HepG2 (cell line): Measurements from ENCODE around the gene SLC16A3. TPM values are rescaled to one million over a fixed set of nuclear protein-coding genes. Genes with fewer than 3 reads are reported as not detected.

Source experiments
- ATF5 ChIP-seq: sonication (generic); formaldehyde crosslinking; IDR thresholded peaks from 2 replicates; pipeline ENCODE4 v1.4.0; 2020; ENCODE audit warnings: mild to moderate bottlenecking, low read depth, missing genetic modification reagents
- GATAD2A ChIP-seq: IDR thresholded peaks from 2 replicates; pipeline ENCODE4 v1.6.1; 2016
- HMGA1 ChIP-seq: sonication (generic); formaldehyde crosslinking; conservative IDR thresholded peaks from 2 replicates; pipeline ENCODE4 v1.4.0; 2020; ENCODE audit warnings: missing genetic modification reagents
- KAT8 ChIP-seq: IDR thresholded peaks from 2 replicates; pipeline ENCODE4 v1.6.1; 2016; ENCODE audit warnings: missing genetic modification reagents, missing compliant biosample characterization
- ONECUT2 ChIP-seq: sonication (generic); formaldehyde crosslinking; IDR thresholded peaks from 2 replicates; pipeline ENCODE4 v1.4.0; 2020; ENCODE audit warnings: missing genetic modification reagents
- POGK ChIP-seq: sonication (generic); formaldehyde crosslinking; conservative IDR thresholded peaks from 2 replicates; pipeline ENCODE4 v1.8.0; 2022; ENCODE audit warnings: mild to moderate bottlenecking, moderate library complexity, missing genetic modification reagents
- THAP11 ChIP-seq: IDR thresholded peaks from 2 replicates; pipeline ENCODE4 v1.6.1; 2016; ENCODE audit warnings: missing biosample characterization, missing genetic modification reagents
- TOE1 ChIP-seq: sonication (generic); formaldehyde crosslinking; IDR thresholded peaks from 2 replicates; pipeline ENCODE4 v1.4.0; 2020; ENCODE audit warnings: mild to moderate bottlenecking, missing genetic modification reagents
- TSC22D2 ChIP-seq: sonication (generic); formaldehyde crosslinking; IDR thresholded peaks from 2 replicates; pipeline ENCODE4 v1.5.1; 2020; ENCODE audit warnings: missing genetic modification reagents, mild to moderate bottlenecking, borderline replicate concordance
- ZEB1 ChIP-seq: IDR thresholded peaks from 2 replicates; pipeline ENCODE4 v1.6.1; 2012; ENCODE audit warnings: mild to moderate bottlenecking, low read depth, inconsistent platforms; ENCODE audit not compliant: insufficient replicate concordance
- ZNF207 ChIP-seq: fragments of 450-650 bp; IDR thresholded peaks from 2 replicates; pipeline ENCODE4 v1.6.1; 2016; ENCODE audit warnings: antibody characterized with exemption, borderline replicate concordance
- ZNF263 ChIP-seq: sonication (generic); formaldehyde crosslinking; IDR thresholded peaks from 2 replicates; pipeline ENCODE4 v1.4.0; 2020; ENCODE audit warnings: missing genetic modification reagents
- ZNF383 ChIP-seq: sonication (generic); formaldehyde crosslinking; IDR thresholded peaks from 2 replicates; pipeline ENCODE4 v1.4.0; 2020; ENCODE audit warnings: missing genetic modification reagents, mild to moderate bottlenecking, borderline replicate concordance
- ZNF720 ChIP-seq: sonication (generic); formaldehyde crosslinking; IDR thresholded peaks from 2 replicates; pipeline ENCODE4 v1.4.0; 2020; ENCODE audit warnings: missing genetic modification reagents
- polyA plus RNA-seq, 8 experiments: library from polyadenylated mRNA; depleted of rRNA in 3 of 8; stranded (reverse) in 7 of 8; unstranded in 1 of 8; fragments of >200 nt; fragmentation: Illumina TruSeq in 4 of 8; extraction: Trizol in 4 of 8; gene quantifications; 2 replicates each; pipeline versions ENCODE4 v1.2.1 to v1.2.3, GENCODE V29; 2011 to 2016; ENCODE audit warnings: low read depth in 4 of 8, missing spikeins in 1 of 8, mixed read lengths in 1 of 8; ENCODE audit not compliant: insufficient read depth in 1 of 8
- total RNA-seq, 5 experiments: library from RNA; depleted of rRNA; stranded (reverse); fragments of >200 nt; fragmentation: Illumina TruSeq; extraction: Trizol; gene quantifications; 2 replicates each; pipeline ENCODE4 v1.2.3, GENCODE V29; 2016; ENCODE audit warnings: low read depth in 1 of 5
- TF ChIP-seq, protein P1 (sequence below): IDR thresholded peaks from 2 replicates; pipeline ENCODE4 v1.6.1; 2016; ENCODE audit warnings: low read depth, control low read depth
- TF ChIP-seq, protein P2 (sequence below): sonication (generic); formaldehyde crosslinking; IDR thresholded peaks from 2 replicates; pipeline ENCODE4 v1.8.0; 2022; ENCODE audit warnings: missing genetic modification reagents, low read depth, mild to moderate bottlenecking, borderline replicate concordance
- TF ChIP-seq, protein P3 (sequence below): sonication (generic); formaldehyde crosslinking; IDR thresholded peaks from 2 replicates; pipeline ENCODE4 v1.8.0; 2022; ENCODE audit warnings: missing genetic modification reagents, mild to moderate bottlenecking, inconsistent platforms, borderline replicate concordance
- TF ChIP-seq, protein P4 (sequence below): sonication (generic); formaldehyde crosslinking; conservative IDR thresholded peaks from 2 replicates; pipeline ENCODE4 v1.4.0; 2020; ENCODE audit warnings: missing genetic modification reagents
- TF ChIP-seq, protein P5 (sequence below): sonication (generic); formaldehyde crosslinking; IDR thresholded peaks from 2 replicates; pipeline ENCODE4 v1.8.1; 2023; ENCODE audit warnings: missing genetic modification reagents, mild to moderate bottlenecking, borderline replicate concordance

SLC16A3 gene
- total and polyA plus RNA-seq, 2 of the 13 experiments (the other 11 are each of a cell fraction or from before 2014, with no cell fraction given) = 242 to 349 TPM

DNA sequence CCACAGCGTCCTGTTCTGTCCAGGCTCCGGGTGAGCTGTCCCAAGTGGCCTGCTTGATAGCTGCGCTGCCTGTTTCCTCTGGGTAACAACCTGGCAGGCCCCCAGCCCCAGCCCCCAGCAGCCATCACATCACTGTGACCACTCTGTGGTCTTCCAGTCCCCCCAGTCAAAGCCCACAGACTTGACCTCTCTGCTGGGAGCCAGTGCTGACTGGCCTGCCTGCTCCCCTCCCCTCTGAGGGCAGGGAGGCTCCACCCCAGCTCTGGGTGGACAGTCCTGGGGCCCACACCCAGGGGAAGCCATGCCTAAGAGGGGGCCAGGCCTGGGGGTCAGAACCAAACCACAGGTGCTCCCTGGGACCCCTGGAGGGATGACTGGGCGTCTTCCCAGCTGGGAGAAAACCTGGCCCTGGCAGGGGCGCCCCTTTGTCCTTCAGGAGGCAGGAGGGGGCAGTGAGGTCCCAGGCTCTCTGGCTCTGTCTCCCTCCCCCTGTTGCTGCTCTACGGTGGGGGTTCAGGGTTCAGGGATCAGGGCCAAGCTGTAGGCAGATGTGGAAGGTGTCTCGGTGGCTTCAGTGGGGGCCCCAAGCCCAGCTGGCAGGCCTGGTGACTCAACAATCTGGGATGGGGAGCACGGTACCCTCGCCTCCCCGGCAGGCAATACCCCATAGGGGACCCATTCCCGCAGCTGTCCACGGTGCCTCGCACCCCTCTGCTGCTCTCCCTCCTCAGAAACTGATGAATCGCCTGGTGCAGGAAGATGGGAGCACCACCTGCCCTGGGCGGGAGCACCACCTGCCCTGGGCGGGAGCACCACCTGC lies 1.8 kb upstream of the SLC16A3 start (continued):
- TF ChIP-seq ZNF720 (CRISPR knock-in tag) = no peak
- TF ChIP-seq TSC22D2 (CRISPR knock-in tag) = peak; percentile 65; the same call in 1 of the 2 replicates
- peak; percentile 16; the same call in 1 of the 2 replicates for TF ChIP-seq KAT8
- TF ChIP-seq, protein P1, sequence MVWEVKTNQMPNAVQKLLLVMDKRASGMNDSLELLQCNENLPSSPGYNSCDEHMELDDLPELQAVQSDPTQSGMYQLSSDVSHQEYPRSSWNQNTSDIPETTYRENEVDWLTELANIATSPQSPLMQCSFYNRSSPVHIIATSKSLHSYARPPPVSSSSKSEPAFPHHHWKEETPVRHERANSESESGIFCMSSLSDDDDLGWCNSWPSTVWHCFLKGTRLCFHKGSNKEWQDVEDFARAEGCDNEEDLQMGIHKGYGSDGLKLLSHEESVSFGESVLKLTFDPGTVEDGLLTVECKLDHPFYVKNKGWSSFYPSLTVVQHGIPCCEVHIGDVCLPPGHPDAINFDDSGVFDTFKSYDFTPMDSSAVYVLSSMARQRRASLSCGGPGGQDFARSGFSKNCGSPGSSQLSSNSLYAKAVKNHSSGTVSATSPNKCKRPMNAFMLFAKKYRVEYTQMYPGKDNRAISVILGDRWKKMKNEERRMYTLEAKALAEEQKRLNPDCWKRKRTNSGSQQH (CRISPR knock-in tag) = 0 out of 2 replicates have a peak, but pooled peaks have one; percentile 15
- TF ChIP-seq ZNF383 (CRISPR knock-in tag) = no peak
- TF ChIP-seq TOE1 = no peak
- no peak for TF ChIP-seq ONECUT2 (CRISPR knock-in tag)
- TF ChIP-seq, protein P2, sequence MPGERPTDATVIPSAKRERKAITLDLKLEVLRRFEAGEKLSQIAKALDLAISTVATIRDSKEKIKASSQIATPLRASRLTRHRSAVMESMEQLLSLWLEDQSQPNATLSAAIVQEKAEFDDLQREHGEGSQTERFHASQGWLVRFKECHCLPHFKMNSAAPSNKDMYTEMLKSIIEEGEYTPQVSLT = no peak
- TF ChIP-seq ZNF263 = peak; percentile 99; the same call in 1 of the 2 replicates
- TF ChIP-seq THAP11 (CRISPR knock-in tag) = 0 out of 2 replicates have a peak, but pooled peaks have one; percentile 33
- TF ChIP-seq, protein P3, sequence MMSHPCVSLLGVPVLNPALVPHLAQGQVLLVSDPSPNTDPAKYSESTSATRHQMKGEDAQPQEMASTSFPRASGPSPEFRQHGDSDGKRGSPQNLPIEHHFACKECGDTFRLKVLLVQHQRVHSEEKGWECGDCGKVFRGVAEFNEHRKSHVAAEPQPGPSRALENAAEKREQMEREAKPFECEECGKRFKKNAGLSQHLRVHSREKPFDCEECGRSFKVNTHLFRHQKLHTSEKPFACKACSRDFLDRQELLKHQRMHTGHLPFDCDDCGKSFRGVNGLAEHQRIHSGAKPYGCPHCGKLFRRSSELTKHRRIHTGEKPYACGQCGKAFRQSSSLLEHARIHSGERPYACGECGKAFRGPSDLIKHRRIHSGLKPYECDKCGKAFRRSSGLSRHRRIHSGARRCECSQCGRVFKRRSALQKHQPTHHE (CRISPR knock-in tag) = no peak
- peak; percentile 53; the same call in 1 of the 2 replicates for TF ChIP-seq GATAD2A (CRISPR knock-in tag)
- peak; percentile 18 for TF ChIP-seq ZEB1
- TF ChIP-seq POGK (CRISPR knock-in tag) = 0 out of 2 replicates have a peak, but pooled peaks have one; percentile 14
- no peak for TF ChIP-seq HMGA1 (CRISPR knock-in tag)
- TF ChIP-seq, protein P4, sequence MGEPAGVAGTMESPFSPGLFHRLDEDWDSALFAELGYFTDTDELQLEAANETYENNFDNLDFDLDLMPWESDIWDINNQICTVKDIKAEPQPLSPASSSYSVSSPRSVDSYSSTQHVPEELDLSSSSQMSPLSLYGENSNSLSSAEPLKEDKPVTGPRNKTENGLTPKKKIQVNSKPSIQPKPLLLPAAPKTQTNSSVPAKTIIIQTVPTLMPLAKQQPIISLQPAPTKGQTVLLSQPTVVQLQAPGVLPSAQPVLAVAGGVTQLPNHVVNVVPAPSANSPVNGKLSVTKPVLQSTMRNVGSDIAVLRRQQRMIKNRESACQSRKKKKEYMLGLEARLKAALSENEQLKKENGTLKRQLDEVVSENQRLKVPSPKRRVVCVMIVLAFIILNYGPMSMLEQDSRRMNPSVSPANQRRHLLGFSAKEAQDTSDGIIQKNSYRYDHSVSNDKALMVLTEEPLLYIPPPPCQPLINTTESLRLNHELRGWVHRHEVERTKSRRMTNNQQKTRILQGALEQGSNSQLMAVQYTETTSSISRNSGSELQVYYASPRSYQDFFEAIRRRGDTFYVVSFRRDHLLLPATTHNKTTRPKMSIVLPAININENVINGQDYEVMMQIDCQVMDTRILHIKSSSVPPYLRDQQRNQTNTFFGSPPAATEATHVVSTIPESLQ (CRISPR knock-in tag) = no peak
- TF ChIP-seq ATF5 (CRISPR knock-in tag) = 0 out of 2 replicates have a peak, but pooled peaks have one; percentile 54
- TF ChIP-seq, protein P5, sequence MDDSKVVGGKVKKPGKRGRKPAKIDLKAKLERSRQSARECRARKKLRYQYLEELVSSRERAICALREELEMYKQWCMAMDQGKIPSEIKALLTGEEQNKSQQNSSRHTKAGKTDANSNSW = 0 out of 2 replicates have a peak, but pooled peaks have one; percentile 60
- no peak for TF ChIP-seq ZNF207
